ENCODE measurements around the gene XPC. TPM values are rescaled to one million over a fixed set of nuclear protein-coding genes. Genes with fewer than 3 reads are reported as not detected.

XPC gene
- total RNA-seq, 3 donors from 2014 or later: 22.4 to 30.6 (median 26.9) TPM

DNA sequence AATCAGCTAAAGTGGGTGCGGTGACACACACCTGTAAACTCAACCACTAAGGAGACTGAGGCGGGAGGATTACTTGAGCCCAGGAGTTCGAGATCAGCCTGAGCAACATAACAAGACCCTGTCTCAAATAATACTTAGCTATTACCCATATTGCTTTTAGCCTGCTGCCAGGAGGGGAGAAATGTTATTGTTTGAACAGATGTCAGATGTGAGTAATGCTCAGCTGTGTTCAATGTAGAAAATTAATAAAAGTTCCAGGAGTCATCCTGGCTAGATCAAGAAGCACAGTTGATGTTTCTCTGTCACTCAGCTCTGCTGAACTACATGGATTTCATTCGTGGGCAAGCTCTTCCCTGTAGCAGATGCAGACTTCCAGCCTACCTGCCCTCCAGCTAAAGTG is 22.4 kb upstream of the XPC start:
- Histone ChIP-seq H3K36me3 (ENCODE audit: low read depth) (peaks cover 3% of the 10 kb centered on the region), H3K4me1 (ENCODE audit: low read depth) (peaks cover 8% of the 10 kb centered on the region), H3K9me3 (no peaks in the 10 kb centered on the region), H3K4me3 (no peak overlapping the region)
- DNase-seq: no peak
- TF ChIP-seq, protein P1, sequence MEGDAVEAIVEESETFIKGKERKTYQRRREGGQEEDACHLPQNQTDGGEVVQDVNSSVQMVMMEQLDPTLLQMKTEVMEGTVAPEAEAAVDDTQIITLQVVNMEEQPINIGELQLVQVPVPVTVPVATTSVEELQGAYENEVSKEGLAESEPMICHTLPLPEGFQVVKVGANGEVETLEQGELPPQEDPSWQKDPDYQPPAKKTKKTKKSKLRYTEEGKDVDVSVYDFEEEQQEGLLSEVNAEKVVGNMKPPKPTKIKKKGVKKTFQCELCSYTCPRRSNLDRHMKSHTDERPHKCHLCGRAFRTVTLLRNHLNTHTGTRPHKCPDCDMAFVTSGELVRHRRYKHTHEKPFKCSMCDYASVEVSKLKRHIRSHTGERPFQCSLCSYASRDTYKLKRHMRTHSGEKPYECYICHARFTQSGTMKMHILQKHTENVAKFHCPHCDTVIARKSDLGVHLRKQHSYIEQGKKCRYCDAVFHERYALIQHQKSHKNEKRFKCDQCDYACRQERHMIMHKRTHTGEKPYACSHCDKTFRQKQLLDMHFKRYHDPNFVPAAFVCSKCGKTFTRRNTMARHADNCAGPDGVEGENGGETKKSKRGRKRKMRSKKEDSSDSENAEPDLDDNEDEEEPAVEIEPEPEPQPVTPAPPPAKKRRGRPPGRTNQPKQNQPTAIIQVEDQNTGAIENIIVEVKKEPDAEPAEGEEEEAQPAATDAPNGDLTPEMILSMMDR (IDR thresholded peaks at IDR 0.05): no peak
- intact Hi-C loops (cut with DNase I, micrococcal nuclease): loop anchor here in 1 of 2 donors (5.0 kb wide), 1 partner anchor 271 kb away; no protein-coding TSS in a partner anchor
- no peak for ATAC-seq

DNA sequence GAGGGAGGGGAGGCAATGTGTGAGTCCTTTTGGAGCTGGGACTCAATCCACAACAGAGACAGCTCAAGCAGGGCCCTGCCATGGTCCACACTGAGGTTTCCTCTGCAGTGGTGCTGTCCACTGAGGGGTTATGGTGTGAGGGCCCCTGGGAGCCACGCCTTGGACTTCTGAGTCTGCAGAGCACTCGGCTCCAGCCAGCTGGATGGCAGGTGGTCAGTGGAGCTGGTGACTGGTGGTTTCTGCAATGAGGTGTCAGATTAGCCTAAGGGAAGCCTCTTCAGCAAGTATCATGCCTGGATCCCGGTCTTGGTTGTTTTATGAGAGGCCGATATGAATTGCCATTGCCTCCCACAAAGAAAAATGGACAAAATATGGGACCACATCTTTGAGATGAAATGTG is 21.9 kb upstream of the XPC start:
- TF ChIP-seq, protein P1 (IDR thresholded peaks at IDR 0.05): no peak
- H3K4me1 ChIP-seq (ENCODE audit: low read depth): peaks cover 8% of the 10 kb centered on the region
- no peaks in the 10 kb centered on the region for H3K9me3 ChIP-seq
- intact Hi-C loops (cut with DNase I, micrococcal nuclease): loop anchor here in 1 of 2 donors (5.0 kb wide), 1 partner anchor 272 kb away; no protein-coding TSS in a partner anchor
- no peak overlapping the region for H3K4me3 ChIP-seq
- H3K36me3 ChIP-seq (ENCODE audit: low read depth): peaks cover 3% of the 10 kb centered on the region
- ATAC-seq (no peak), DNase-seq (no peak)

DNA sequence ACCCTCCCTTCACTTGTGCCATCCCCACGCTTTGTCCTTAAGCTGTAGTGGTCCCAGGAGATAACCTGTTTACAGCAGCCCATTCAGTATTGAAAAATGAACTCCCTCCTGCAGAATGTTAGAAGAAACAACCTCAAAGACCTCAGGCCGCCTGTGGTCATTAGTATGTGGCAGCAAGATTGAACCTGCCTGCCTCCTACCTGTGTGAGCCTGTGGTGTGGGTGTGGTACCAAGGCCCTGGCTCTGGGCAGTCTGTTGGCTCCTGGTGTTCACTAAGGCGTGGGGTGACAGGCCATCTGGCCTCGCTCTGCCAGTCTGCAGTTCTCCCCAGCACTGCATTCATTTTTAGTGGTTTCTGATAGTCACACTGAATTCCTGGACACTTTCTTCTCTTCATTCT is 21.2 kb upstream of the XPC start:
- TF ChIP-seq, protein P1 (IDR thresholded peaks at IDR 0.05): no peak
- Histone ChIP-seq H3K36me3 (ENCODE audit: low read depth) (peaks cover 3% of the 10 kb centered on the region), H3K4me3 (no peak overlapping the region), H3K9me3 (no peaks in the 10 kb centered on the region), H3K4me1 (ENCODE audit: low read depth) (peaks cover 8% of the 10 kb centered on the region)
- DNase-seq: no peak
- no peak for ATAC-seq
- intact Hi-C loops (cut with DNase I, micrococcal nuclease): loop anchor here in 1 of 2 donors (5.0 kb wide), 1 partner anchor 273 kb away; no protein-coding TSS in a partner anchor

DNA sequence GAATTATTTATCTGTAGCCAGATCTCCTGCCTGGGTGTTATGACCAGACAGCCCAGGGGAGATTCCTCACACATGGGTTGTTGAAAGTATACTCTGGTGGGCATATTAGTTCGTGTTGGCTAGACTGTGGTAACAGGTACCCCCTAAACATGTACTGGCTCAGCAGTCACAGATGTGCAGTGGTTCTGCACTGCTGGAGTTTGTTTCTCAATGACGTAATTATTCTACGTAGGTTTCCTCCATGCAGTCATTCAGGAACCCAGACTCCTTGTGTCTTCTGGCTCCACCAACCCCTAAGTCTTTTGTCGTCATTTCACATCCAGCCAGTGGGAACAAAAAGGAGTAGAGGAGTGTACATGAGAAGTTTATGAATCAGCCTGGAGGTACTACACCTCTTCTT is 16.5 kb upstream of the XPC start:
- no peaks in the 10 kb centered on the region for H3K4me1 ChIP-seq (ENCODE audit: low read depth)
- no peak overlapping the region for H3K4me3 ChIP-seq
- no peaks in the 10 kb centered on the region for H3K9me3 ChIP-seq
- TF ChIP-seq, protein P1 (IDR thresholded peaks at IDR 0.05): no peak
- DNase-seq (no peak), ATAC-seq (no peak)
- intact Hi-C loops (cut with DNase I, micrococcal nuclease): no loop called here
- peaks cover 3% of the 10 kb centered on the region for H3K36me3 ChIP-seq (ENCODE audit: low read depth)

DNA sequence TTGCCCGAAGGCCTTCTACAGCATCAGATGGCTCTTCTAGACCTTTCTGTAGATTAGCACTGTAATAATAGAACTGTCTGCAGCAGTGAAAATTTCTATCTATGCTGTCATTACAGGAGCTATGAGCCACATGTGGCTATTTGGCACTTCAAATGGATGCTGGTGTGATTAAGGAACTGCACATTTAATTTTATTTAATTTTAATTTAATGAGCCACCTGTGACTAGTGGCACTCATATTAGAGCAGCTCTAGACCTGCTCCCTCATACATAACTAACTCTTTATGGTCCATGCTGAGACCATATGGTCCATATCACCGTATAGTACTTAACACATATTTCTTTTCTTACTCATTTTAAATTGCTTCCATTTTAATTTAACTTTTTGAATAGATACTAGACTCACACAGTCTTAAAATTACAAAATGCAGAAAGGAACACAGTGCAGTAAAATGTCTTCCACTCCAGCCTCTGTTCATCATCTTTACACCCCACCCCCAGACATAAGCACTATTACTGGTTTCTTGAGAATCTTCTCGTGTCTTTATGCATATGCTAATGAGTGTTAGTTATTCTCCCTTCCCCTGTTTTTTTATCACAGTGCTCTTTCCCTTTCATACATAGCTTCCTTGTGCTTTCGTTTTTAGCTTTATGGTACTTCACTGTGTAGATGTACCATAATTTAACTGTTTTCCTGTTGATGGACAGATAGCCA is 9.8 kb upstream of the XPC start:
- TF ChIP-seq, protein P1 (IDR thresholded peaks at IDR 0.05): no peak
- Histone ChIP-seq H3K4me3 (no peak overlapping the region), H3K4me1 (ENCODE audit: low read depth) (no peaks in the 10 kb centered on the region), H3K36me3 (ENCODE audit: low read depth) (no peaks in the 10 kb centered on the region), H3K9me3 (no peaks in the 10 kb centered on the region)
- DNase-seq (no peak), ATAC-seq (no peak)
- intact Hi-C loops (cut with DNase I, micrococcal nuclease): no loop called here

Data from mucosa of descending colon (tissue), 3 donors.